Right cardiac atrium (tissue), 5 donors: ENCODE results near the gene LRFN4. TPM values are rescaled to one million over a fixed set of nuclear protein-coding genes. Genes with fewer than 3 reads are reported as not detected.

ENCODE experiments used
- ATAC-seq, 2 donors: fragments of 200-7000 bp; cut with Tn5 transposase; one replicate each; pipeline versions ENCODE4 v1.8.0 to v1.9.1; 2020; ENCODE audit warnings: moderate library complexity in 2 of 2, mild to moderate bottlenecking in 1 of 2
- DNase-seq, 3 donors: peaks; one replicate each; pipeline ENCODE4 v3.0.0-alpha.2; 2020
- H3K27ac ChIP-seq: one replicate; pipeline ENCODE4 v1.5.1; 2013; ENCODE audit warnings: mild to moderate bottlenecking, low read length, control low read depth, moderate library complexity
- H3K27me3 ChIP-seq: one replicate; pipeline ENCODE4 v1.6.1; 2013; ENCODE audit not compliant: control insufficient read depth, insufficient read depth
- H3K4me1 ChIP-seq: one replicate; pipeline ENCODE4 v1.6.1; 2013; ENCODE audit warnings: low read length; ENCODE audit not compliant: control insufficient read depth, insufficient read depth
- H3K4me3 ChIP-seq: one replicate; pipeline ENCODE4 v1.5.1; 2013; ENCODE audit warnings: low read length, control low read depth
- H3K9me3 ChIP-seq: one replicate; pipeline ENCODE4 v1.6.1; 2013; ENCODE audit warnings: low read length; ENCODE audit not compliant: control insufficient read depth
- WGBS: extraction: QIAGEN DNeasy Blood & Tissue Kit; methylation state at CpG from one replicate; pipeline ENCODE4 v1.1.7; 2013; 5-methylcytosine and 5-hydroxymethylcytosine counted together
- intact Hi-C, 4 donors: fragments of 100-400 bp; cut with DNase I; formaldehyde crosslinking; loops; one replicate each; pipeline versions ENCODE4 v1.11.0 to v1.14.0; 2022 to 2023
- polyA plus RNA-seq: library from polyadenylated mRNA; stranded (reverse); fragments of 200-250 nt; gene quantifications from one replicate; pipeline ENCODE4 v1.2.3, GENCODE V29; 2013
- total RNA-seq, 4 donors: library from RNA; stranded (reverse); fragmentation: NEBNext Ultra II Directional; extraction: Animal tissue kit (Norgen Biotek cat#: 25700); gene quantifications; one replicate each; pipeline ENCODE4 v1.2.1, GENCODE V29; 2021
- donor health status: healthy with polysubstance abuse.
- donor health status: DM: no; HTN: yes; CAD: no.
- donor health status: DM: no; HTN: no; CAD: no.
- donor health status: DM: no; HTN: yes; CAD: no; lungs with severe emphysema.
- donor health status: DM: yes; HTN: yes; CAD: no.

The LRFN4 gene
- total and polyA plus RNA-seq, 5 donors, result 10.8 to 14.6 (median 11.8) TPM

- H3K9me3 ChIP-seq, result no peaks in the 10 kb centered on the region
- ATAC-seq (no peak), DNase-seq (no peak)
- intact Hi-C loops, result no loop called here
- 97% methylated on average over 4 of the region's 4 CpGs for WGBS
- H3K27ac ChIP-seq, result no peak overlapping the region
- H3K4me1 ChIP-seq, result no peaks in the 10 kb centered on the region
- no peaks in the 10 kb centered on the region for H3K27me3 ChIP-seq
- no peak overlapping the region for H3K4me3 ChIP-seq
Measured at GRCh38 chr11:66884443-66884842, 27.6 kb downstream of the LRFN4 start.

- DNase-seq, result peak in 1 of 3 donors; percentile 31
Measured at GRCh38 chr11:66885469-66885868, 28.6 kb downstream of the LRFN4 start.

GRCh38 chr11:66885950-66886440 lies 29.1 kb downstream of the LRFN4 start:
- Histone ChIP-seq H3K4me3 (no peak overlapping the region), H3K27me3 (no peaks in the 10 kb centered on the region), H3K4me1 (no peaks in the 10 kb centered on the region), H3K27ac (no peak overlapping the region), H3K9me3 (no peaks in the 10 kb centered on the region)
- no peak for ATAC-seq
- intact Hi-C loops, result no loop called here
- DNase-seq, result peak in 1 of 3 donors; percentile 27
- 66% methylated on average over 11 of the region's 11 CpGs for WGBS

More at GRCh38 chr11:66885469-66885868, 28.6 kb downstream of the LRFN4 start:
- no peak for ATAC-seq
- 87% methylated on average over 4 of the region's 4 CpGs for whole genome bisulfite sequencing
- H3K27me3 ChIP-seq, result no peaks in the 10 kb centered on the region
- no peak overlapping the region for H3K27ac ChIP-seq
- no peaks in the 10 kb centered on the region for H3K4me1 ChIP-seq
- intact Hi-C loops, result no loop called here
- no peak overlapping the region for H3K4me3 ChIP-seq
- H3K9me3 ChIP-seq, result no peaks in the 10 kb centered on the region

DNA sequence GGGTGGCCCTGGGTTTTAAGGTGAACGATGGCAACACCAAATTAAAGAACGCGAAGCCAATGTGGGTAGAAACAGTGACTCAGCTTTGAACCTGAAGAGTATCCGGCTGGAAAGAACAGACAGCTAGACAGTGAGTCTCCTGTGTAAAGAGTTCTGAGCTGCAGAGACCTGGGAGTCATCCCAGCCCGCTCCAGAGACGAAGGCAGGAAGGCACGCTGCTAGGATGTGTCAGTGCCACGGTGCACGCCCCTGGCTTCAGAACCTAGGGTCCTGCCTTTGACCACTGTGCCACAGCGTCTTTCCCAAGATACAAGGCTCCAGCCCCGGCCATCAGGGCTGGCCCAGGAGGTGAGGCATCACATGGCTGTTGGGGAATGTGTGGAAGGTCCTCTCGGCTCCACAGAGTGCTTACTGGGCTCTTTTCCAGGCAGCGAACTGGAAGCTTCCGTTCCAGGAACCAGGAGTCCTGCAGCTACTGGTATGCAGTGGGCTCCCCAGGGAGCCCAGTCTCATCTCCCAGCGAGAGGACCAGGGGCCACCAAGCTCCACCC lies 29.9 kb downstream of the LRFN4 start:
- intact Hi-C loops, result no loop called here
- ATAC-seq (peak; percentile 31 to 52), DNase-seq (peak in 2 of 3 donors; percentile 42 to 64)
- Histone ChIP-seq H3K9me3 (no peaks in the 10 kb centered on the region), H3K27ac (no peak overlapping the region), H3K4me3 (no peak overlapping the region), H3K27me3 (no peaks in the 10 kb centered on the region), H3K4me1 (no peaks in the 10 kb centered on the region)
- WGBS, result 67% methylated on average over 15 of the region's 15 CpGs

DNA sequence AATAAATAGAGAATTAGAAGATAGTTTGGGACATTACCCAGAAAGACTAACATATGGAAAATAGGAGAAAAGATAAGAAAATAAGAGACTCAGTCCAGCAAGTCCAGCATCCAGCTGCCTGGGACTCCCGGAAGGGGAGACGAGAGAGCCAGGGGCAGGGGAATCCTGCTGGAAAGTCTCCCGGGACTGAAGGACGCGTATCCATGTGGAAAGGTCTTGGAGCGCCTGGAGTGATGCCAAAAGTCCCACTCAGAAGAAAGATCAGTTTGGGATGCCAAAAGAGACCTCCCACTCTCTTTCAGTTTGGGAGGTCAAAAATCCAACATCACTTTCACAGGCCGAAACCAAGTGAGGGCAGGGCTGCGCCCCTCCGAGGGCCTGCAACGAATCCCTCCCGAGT lies 30.7 kb downstream of the LRFN4 start:
- DNase-seq, result peak in 1 of 3 donors; percentile 25
- H3K27me3 ChIP-seq, result no peaks in the 10 kb centered on the region
- H3K4me1 ChIP-seq, result no peaks in the 10 kb centered on the region
- no peaks in the 10 kb centered on the region for H3K9me3 ChIP-seq
- no peak overlapping the region for H3K27ac ChIP-seq
- intact Hi-C loops, result no loop called here
- WGBS, result 63% methylated on average over 11 of the region's 11 CpGs
- no peak for ATAC-seq
- no peak overlapping the region for H3K4me3 ChIP-seq

- WGBS, result 94% methylated on average over 10 of the region's 10 CpGs
- no peaks in the 10 kb centered on the region for H3K9me3 ChIP-seq
- no peak for ATAC-seq
- no peaks in the 10 kb centered on the region for H3K4me1 ChIP-seq
- DNase-seq, result no peak
- H3K4me3 ChIP-seq, result no peak overlapping the region
- intact Hi-C loops, result no loop called here
- no peaks in the 10 kb centered on the region for H3K27me3 ChIP-seq
- H3K27ac ChIP-seq, result no peak overlapping the region
Measured at GRCh38 chr11:66888282-66888681, 31.4 kb downstream of the LRFN4 start.

DNA sequence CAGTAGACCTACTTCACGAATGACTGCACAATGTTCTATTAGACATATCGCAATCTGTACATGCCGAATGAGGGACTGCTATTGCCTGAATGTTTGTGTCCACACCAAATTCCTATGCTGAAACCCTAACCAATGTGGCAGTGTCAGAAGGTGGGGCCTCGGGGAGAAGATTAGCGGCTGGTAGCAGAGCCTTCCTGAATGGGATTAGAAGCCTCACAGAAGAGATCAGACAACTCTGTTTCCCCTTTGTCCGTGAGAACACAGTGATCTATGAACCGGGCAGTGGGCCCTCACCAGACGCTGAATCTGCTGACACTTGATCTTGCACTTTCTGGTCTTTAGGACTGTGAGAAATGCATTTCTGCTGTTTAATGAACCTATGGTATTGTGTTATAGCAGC lies 33.1 kb downstream of the LRFN4 start:
- intact Hi-C loops, result no loop called here
- Histone ChIP-seq H3K4me3 (no peak overlapping the region), H3K27me3 (no peaks in the 10 kb centered on the region), H3K4me1 (no peaks in the 10 kb centered on the region), H3K9me3 (no peaks in the 10 kb centered on the region), H3K27ac (no peak overlapping the region)
- DNase-seq (no peak), ATAC-seq (no peak)
- WGBS, result 76% methylated on average over 8 of the region's 8 CpGs

GRCh38 chr11:66891851-66892660 lies 35.2 kb downstream of the LRFN4 start:
- Histone ChIP-seq H3K9me3 (no peaks in the 10 kb centered on the region), H3K4me3 (no peak overlapping the region), H3K27me3 (no peaks in the 10 kb centered on the region), H3K27ac (no peak overlapping the region), H3K4me1 (no peaks in the 10 kb centered on the region)
- WGBS, result 78% methylated on average over 14 of the region's 14 CpGs
- DNase-seq, result no peak
- peak in 1 of 2 donors; percentile 80 for ATAC-seq
- intact Hi-C loops, result no loop called here

DNA sequence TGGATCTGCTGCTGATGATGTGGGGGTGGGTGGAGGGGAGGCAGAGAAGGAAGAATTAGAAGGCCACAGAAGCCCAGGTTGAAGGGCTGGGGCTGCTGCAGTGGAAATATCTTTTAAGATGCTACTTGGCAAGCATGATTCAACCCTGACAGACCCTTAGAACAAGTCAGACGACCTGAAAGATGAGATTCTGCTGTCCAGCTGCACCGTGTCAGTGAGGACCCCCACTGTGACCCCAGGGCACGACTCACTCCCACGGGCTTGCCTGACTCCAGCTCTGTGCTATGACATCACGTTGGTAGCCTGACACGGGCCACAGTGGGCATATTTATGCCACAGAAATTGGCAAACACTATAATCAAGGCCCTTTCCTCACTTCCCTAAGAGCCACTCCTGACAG lies 36.0 kb downstream of the LRFN4 start:
- Histone ChIP-seq H3K27me3 (no peaks in the 10 kb centered on the region), H3K4me3 (no peak overlapping the region), H3K9me3 (no peaks in the 10 kb centered on the region), H3K27ac (no peak overlapping the region), H3K4me1 (no peaks in the 10 kb centered on the region)
- intact Hi-C loops, result no loop called here
- no peak for ATAC-seq
- no peak for DNase-seq
- 45% methylated on average over 6 of the region's 6 CpGs for WGBS

- no peak overlapping the region for H3K27ac ChIP-seq
- 85% methylated on average over 2 of the region's 2 CpGs for WGBS
- intact Hi-C loops, result no loop called here
- H3K4me1 ChIP-seq, result no peaks in the 10 kb centered on the region
- no peak overlapping the region for H3K4me3 ChIP-seq
- no peak for ATAC-seq
- H3K9me3 ChIP-seq, result no peaks in the 10 kb centered on the region
- no peaks in the 10 kb centered on the region for H3K27me3 ChIP-seq
- no peak for DNase-seq
Measured at GRCh38 chr11:66894141-66894540, 37.3 kb downstream of the LRFN4 start.

GRCh38 chr11:66901964-66902390 lies 45.1 kb downstream of the LRFN4 start:
- no peak overlapping the region for H3K27ac ChIP-seq
- WGBS, result 91% methylated on average over 7 of the region's 7 CpGs
- H3K4me3 ChIP-seq, result no peak overlapping the region
- no peak for DNase-seq
- no peak for ATAC-seq
- no peaks in the 10 kb centered on the region for H3K4me1 ChIP-seq
- intact Hi-C loops, result no loop called here
- H3K9me3 ChIP-seq, result no peaks in the 10 kb centered on the region
- H3K27me3 ChIP-seq, result no peaks in the 10 kb centered on the region
